SJCRH30 (cell line): ENCODE results near the gene PARP4. TPM values are rescaled to one million over a fixed set of nuclear protein-coding genes. Genes with fewer than 3 reads are reported as not detected.
"Not testable (repeated sequence)": the region's sequence is repeated elsewhere in the genome, so short reads cannot be mapped to it uniquely, and the experiment has no call there.

Source experiments
- DNase-seq, 2 experiments: peaks; one replicate each; pipeline ENCODE4 v3.0.0-alpha.2; 2015 to 2020
- H3K27ac ChIP-seq: fragments of 250-450 bp; sonication (Bioruptor Pico); 2 replicates; pipeline ENCODE4 v1.5.1; 2020; ENCODE audit warnings: mild to moderate bottlenecking, moderate library complexity
- H3K27me3 ChIP-seq: fragments of 250-450 bp; sonication (Bioruptor Pico); 2 replicates; pipeline ENCODE4 v1.5.1; 2020; ENCODE audit warnings: mild to moderate bottlenecking, moderate library complexity
- H3K36me3 ChIP-seq: fragments of 250-450 bp; sonication (Bioruptor Pico); 2 replicates; pipeline ENCODE4 v1.5.1; 2020; ENCODE audit warnings: mild to moderate bottlenecking, moderate library complexity
- H3K4me1 ChIP-seq: fragments of 250-450 bp; sonication (Bioruptor Pico); 2 replicates; pipeline ENCODE4 v1.5.1; 2020; ENCODE audit warnings: mild to moderate bottlenecking, moderate library complexity
- H3K4me3 ChIP-seq: fragments of 250-450 bp; sonication (Bioruptor Pico); 2 replicates; pipeline ENCODE4 v1.5.1; 2020; ENCODE audit warnings: mild to moderate bottlenecking, moderate library complexity
- H3K9me3 ChIP-seq: fragments of 250-450 bp; sonication (Bioruptor Pico); replicated peaks from 2 replicates; pipeline ENCODE4 v1.5.1; 2020; ENCODE audit warnings: mild to moderate bottlenecking, moderate library complexity
- total RNA-seq: library from RNA; depleted of rRNA; stranded (reverse); fragments of >200 nt; shearing (Covaris generic); gene quantifications from 2 replicates; pipeline ENCODE4 v1.2.3, GENCODE V29; 2014; rRNA removed

The PARP4 gene
- total RNA-seq, result 49.9 and 54.0 TPM in 2 replicates

DNA sequence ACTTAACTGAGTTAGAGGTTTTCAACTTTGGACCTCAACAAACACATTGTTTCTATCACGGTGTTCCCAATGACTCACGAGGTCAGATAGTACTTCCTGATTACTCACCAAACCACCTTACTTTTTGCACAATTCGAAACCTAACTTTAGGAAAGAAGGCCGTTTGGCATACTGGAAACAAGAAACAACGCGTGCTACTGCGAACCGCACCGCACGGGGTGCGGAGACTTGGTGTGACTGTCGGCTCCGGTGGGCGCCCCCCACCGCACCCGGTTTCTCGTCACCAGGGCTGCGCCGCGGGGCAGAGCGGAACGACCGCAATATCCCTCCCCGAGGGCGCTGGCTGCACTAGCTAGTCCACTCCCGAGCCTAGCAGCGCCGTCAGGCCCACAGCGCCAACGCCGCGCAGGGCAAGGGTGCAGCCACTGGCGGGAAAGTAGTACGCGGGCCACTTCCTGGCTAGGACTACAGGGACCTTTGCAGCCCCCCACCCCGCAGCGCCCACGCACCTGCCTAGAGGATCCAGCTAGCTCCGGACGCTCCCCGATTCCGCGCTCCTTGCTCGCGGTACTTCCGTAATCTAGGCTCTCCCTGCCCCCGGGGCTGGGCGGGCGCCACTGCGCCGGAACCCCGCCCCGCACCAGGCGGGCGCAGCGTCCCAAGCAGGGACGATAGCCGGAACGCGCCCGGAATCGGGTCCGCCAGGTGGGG is at the start of gene PARP4:
Gene PARP4, minus strand, starts transcription at position 582 of the 711 bp plus-strand sequence. CDS start 9,002 bp downstream, outside the sequence.
- Histone ChIP-seq H3K36me3 (no peaks in the 10 kb centered on the region; the same call in 1 of the 2 replicates), H3K27me3 (no peaks in the 10 kb centered on the region), H3K9me3 (no peaks in the 10 kb centered on the region), H3K4me1 (peaks cover 4% of the 10 kb centered on the region), H3K27ac (peak within 1 kb of the TSS; percentile 76), H3K4me3 (peak within 1 kb of the TSS; percentile 78)
- peak; percentile 84 to 89 for DNase-seq

DNA sequence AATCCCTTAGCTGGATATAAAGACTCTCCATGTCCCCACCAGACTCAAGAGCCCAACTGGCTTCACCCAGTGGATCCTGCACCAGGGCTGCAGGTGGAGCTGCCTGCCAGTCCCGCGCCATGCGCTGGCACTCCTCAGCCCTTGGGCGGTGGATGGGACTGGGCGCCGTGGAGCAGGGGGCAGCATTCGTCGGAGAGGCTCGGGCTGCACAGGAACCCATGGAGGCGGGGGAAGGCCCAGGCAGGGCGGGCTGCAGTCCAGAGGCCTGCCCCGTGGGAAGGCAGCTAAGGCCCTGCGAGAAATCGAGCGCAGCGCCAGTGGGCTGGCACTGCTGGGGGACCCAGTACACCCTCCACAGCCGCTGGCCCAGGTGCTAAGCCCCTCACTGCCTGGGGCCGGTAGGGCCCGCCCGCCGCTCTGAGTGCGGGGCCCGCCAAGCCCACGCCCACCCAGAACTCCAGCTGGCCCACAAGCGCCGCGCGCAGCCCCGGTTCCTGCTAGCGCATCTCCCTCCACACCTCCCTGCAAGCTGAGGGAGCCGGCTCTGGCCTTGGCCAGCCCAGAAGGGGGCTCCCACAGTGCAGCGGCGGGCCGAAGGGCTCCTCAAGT is 48.1 kb upstream of the PARP4 start:
- H3K36me3 ChIP-seq, H3K9me3 ChIP-seq, H3K27ac ChIP-seq, H3K4me1 ChIP-seq, H3K27me3 ChIP-seq, DNase-seq, H3K4me3 ChIP-seq: not testable (repeated sequence)

DNA sequence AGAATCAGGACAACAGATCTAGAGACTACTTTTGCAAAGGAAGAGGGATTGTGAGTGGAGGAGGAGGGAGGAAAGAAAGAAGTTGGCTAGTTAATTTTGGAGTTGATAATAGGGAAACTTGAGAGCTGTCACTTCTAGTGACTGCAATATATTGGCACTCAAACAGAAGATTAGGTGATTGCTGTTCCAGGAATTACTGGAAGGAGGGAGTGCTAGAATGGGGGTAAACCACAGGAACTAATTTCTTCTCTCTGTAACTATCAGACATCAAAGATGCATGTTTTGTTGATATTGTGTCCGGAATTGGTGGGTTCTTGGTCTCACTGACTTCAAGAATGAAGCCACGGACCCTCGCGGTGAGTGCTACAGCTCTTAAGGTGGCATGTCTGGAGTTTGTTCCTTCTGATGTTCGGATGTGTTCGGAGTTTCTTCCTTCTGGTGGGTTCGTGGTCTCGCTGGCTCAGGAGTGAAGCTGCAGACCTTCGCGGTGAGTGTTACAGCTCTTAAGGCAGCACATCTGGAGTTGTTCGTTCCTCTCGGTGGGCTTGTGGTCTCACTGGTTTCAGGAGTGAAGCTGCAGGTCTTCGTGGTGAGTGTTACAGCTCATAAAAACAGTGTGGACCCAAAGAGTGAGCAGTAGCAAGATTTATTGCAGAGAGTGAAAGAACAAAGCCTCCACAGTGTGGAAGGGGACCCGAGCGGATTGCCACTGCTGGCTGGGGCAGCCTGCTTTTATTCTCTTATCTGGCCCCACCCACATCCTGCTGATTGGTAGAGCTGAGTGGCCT is 47.0 kb upstream of the PARP4 start:
- H3K4me1 ChIP-seq, DNase-seq, H3K27me3 ChIP-seq, H3K4me3 ChIP-seq, H3K9me3 ChIP-seq, H3K36me3 ChIP-seq, H3K27ac ChIP-seq: not testable (repeated sequence)

DNA sequence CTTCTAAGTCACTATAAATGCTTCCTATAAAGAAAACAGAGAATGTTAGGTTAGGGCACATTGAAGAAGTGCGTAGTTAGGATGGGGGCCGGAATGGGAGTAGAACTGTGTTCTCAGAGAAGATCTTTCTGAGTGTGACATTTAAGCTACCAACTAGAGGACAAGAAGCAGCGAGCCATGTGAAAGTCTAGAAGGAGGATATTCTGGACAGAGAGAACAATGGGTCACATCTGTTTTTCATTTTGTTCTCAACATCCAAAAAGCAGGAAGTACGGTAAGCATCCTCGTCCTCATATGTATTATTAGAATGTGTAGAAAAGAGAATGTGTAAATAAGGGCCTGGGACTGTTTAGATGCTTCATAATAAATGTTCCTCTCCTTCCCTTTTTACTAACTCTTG is 44.5 kb upstream of the PARP4 start:
- Histone ChIP-seq H3K4me3 (no peak overlapping the region), H3K27me3 (no peaks in the 10 kb centered on the region), H3K36me3 (no peaks in the 10 kb centered on the region), H3K9me3 (peaks cover 2% of the 10 kb centered on the region; the same call in 1 of the 2 replicates), H3K27ac (no peak overlapping the region), H3K4me1 (no peaks in the 10 kb centered on the region)
- no peak for DNase-seq

DNA sequence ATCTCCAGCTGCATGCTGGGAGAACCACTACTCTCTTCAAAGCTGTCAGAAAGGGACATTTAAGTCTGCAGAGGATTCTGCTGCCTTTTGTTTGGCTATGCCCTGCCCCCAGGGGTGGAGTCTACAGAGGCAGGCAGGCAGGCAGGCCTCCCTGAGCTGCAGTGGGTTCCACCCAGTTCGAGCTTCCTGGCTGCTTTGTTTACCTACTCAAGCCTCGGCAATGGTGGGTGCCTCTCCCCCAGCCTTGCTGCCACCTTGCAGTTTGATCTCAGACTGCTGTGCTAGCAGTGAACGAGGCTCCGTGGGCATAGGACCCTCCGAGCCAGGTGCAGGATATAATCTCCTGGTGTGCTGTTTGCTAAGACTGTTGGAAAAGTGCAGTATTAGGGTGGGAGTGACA is 41.3 kb upstream of the PARP4 start:
- H3K4me1 ChIP-seq, DNase-seq, H3K27ac ChIP-seq, H3K4me3 ChIP-seq, H3K27me3 ChIP-seq, H3K36me3 ChIP-seq, H3K9me3 ChIP-seq: not testable (repeated sequence)

DNA sequence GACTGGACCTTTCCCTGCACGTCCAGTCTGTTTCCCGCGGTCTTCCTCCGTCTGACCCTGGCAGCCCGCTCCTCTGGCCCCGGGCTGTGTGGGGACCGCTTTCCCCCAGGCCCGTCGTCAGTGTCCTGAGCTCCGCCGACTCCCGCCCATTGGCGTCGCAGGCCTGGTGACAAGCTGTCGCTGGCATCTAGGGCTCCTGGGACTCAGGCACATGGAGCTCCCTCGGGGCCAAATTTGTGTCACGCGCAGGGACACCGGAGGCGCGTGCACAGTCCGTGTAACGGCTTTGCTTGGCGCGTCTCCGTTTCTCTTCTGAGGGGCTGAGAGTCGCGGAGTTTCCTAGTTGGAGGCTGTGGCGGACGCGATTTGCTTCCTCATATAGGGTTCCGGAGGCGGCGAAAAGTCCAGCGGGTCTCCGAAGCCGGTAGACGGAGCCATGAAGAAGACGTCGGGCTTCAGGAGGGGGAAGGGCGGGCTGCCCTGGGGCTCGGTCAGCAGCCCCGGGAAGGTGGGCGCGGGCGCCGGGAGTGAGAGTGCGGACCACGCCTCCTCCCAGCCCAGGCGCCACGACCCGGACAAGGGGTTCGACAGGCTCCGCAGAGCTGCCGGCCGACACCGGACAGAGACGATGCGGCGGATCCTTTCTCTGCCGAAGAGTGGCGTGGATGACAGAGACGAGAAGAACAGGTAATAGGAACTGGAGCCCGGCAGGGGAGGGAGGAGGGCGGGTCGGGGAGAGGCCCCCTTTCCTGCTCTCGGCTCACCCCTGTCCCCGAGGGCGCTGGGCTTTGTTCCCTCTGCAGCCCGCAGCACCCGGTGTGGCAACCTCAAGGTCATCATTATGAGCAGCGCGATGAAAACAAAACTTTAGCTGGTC is 29.1 kb upstream of the PARP4 start:
- not testable (repeated sequence) for H3K27me3 ChIP-seq, H3K4me1 ChIP-seq, H3K27ac ChIP-seq, DNase-seq, H3K36me3 ChIP-seq, H3K9me3 ChIP-seq
- peak overlapping the region; percentile 43 for H3K4me3 ChIP-seq

DNA sequence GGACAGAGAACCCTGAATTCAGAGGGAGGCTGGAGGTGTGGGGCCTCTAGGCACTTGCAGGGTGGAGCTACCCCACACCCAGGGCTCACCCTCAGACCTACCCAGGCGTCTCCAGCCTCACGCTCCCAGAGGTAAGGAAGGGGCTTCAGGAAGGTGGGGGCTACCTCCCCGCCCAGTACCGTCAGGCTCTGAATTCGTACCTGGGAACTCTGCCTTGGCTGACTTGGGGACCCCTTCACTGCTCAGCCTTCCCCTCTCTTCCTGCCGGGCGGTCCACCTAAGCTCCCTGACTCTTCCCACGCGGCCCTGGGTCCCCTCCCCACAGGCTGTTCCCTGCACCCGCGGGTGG is 28.5 kb upstream of the PARP4 start:
- Histone ChIP-seq H3K4me3 (no peak overlapping the region), H3K27ac (no peak overlapping the region), H3K9me3 (peaks cover 6% of the 10 kb centered on the region; the same call in 1 of the 2 replicates), H3K4me1 (no peaks in the 10 kb centered on the region), H3K36me3 (no peaks in the 10 kb centered on the region), H3K27me3 (no peaks in the 10 kb centered on the region)
- no peak for DNase-seq

DNA sequence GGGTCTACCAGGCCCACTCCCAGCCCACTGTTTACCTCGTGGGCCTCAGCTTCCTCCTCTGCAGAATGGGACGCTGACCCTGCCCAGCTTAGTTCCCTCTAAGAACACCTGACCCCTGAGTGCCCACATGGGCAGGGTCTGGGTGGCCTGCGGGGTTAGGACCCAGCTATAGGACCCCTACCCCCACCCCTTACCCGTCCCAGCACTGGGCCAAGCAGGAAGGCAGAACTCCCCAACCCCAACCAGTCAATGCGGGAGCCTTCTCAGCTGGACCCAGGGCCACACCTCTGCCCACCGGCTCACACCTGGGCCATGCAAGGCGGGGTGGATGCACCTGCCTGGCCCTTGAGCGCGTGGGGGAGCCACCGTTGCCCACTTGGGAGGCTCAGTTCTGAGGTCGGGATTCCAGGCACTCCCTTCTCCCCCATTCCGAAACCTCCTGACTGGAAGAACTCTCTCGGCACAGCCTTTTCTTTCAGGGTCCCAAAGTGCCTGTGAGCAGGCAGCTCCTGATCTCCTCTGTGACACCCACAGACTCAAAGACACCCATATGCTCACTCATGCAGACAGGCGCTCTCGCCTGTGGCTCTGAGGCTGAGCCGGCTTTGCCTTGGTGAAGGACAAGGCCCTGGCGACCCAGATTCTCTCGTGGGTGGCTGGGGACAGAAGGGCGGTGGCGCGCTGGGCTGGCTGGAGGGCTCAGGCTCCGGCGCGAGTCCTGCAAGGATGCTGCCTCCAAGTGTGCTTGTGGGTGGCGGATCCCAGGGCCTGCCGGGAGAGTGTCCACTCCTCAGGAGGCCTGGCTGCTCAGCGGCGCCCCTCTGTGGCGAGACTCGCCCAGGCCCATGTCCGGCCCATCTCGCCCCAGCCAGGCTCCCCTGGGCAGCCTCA is 27.9 kb upstream of the PARP4 start:
- Histone ChIP-seq H3K4me3 (no peak overlapping the region), H3K36me3 (no peaks in the 10 kb centered on the region), H3K27me3 (no peaks in the 10 kb centered on the region), H3K27ac (no peak overlapping the region), H3K9me3 (peaks cover 6% of the 10 kb centered on the region; the same call in 1 of the 2 replicates), H3K4me1 (no peaks in the 10 kb centered on the region)
- no peak for DNase-seq

DNA sequence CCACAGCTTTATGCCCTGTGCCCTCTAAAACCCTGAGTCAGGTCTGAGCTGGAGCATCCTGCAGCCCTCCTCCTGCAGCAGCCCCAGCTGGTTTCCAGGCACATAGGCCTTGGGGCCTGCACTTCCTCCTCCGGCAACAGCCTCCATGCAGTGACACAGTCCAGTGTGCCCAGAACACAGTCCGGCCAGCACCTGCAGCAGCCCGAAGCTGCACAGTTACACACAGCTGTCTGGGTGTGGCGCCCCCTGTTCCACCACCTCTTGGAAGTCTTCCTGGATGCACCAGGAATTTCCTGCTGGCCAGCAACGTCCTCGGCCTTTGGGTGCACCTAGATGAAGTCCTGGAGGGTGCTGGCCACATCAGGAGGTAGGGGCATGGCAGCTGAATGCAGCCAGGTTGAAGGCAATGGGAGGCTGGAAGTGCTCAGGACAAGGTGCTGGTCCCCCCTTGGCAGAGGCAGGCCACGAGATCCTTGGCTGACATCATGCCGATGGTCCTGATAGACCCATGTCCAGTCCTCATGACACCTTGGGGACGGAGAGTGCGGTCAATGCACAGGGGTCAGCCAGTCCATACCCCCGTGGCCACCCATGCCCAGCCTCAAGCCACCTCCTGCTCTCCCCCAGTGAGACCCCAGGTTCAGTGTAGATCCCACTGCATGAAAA is 27.1 kb upstream of the PARP4 start:
- Histone ChIP-seq H3K27ac (no peak overlapping the region), H3K9me3 (peaks cover 6% of the 10 kb centered on the region; the same call in 1 of the 2 replicates), H3K36me3 (no peaks in the 10 kb centered on the region), H3K4me3 (no peak overlapping the region), H3K27me3 (no peaks in the 10 kb centered on the region), H3K4me1 (no peaks in the 10 kb centered on the region)
- DNase-seq, result no peak

DNA sequence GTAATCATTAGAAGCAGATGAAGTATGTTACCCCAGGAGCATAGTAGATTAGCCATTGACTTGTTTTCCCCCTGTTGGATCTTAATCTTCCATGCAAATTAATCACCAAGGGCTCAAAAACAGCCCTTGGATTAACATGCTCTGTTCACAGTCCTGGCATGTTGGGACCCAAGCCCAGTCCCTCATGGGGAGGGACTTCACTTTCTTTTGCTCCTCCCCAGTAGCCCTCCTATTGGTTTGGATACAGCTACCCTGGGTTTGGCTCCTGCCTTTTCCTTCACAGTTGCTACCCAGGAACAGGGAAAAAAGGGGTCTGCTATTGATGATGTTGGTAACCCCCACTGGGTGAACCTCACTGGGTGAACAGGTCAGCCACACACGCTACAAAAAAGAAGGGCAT is 16.9 kb upstream of the PARP4 start:
- Histone ChIP-seq H3K4me1 (no peaks in the 10 kb centered on the region), H3K27me3 (no peaks in the 10 kb centered on the region), H3K9me3 (no peaks in the 10 kb centered on the region), H3K4me3 (no peak overlapping the region), H3K36me3 (no peaks in the 10 kb centered on the region), H3K27ac (no peak overlapping the region)
- DNase-seq, result no peak

DNA sequence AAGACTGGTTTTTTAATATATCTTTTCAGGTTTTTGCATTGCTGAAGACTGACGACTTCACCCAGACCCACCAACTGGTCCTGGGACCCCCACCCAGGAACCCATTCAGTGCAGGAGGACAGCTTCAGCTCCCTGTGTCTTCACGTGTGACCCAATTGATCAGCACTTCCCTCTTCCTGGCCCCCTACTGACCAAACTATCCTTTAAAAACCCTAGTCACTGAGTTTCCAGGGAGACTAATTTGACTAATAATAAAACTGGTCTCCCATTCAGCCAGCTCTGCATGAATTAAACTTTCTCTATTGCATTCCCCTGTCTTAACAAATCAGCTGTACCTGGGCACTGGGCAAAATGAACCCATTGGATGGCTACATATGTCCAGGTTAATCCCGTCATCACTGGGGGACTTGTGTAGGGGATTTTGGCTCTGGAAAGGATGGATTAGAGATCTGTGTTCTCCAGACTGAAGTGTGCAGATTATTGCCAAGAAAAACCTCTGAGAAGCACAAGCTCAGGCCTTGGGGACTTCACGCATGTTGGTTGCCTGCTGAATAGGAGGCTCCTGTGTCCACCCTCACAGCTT is 16.3 kb upstream of the PARP4 start:
- Histone ChIP-seq H3K36me3 (no peaks in the 10 kb centered on the region), H3K4me3 (no peak overlapping the region), H3K9me3 (no peaks in the 10 kb centered on the region), H3K4me1 (0 out of 2 replicates have a peak, but pooled peaks cover under 1% of the 10 kb centered on the region), H3K27ac (no peak overlapping the region), H3K27me3 (no peaks in the 10 kb centered on the region)
- no peak for DNase-seq

DNA sequence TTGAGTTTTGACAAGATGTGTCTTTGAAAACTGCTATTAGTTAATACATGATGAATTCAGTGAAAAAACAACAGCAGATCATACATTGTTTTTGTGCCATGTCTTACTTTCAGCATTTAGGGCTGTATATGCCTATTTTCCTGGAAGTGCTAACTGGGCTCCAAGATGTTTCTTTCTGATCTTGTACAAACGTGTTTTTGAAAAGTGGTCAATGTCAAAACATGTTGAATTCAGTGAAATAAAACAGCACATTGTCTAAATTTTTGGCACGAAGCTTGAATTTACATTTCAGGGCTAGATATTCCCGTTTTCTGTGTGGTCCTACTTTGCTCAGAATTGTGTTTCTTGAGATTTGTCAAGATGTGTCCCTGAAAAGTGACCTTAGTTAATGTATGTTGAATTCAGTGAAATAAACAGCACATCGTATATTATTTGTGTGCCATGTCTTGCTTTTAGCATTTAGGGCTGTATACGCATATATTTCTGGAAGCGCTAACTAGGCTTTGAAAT is 14.7 kb upstream of the PARP4 start:
- no peaks in the 10 kb centered on the region for H3K27me3 ChIP-seq
- H3K9me3 ChIP-seq, result no peaks in the 10 kb centered on the region
- H3K36me3 ChIP-seq, result no peaks in the 10 kb centered on the region
- H3K27ac ChIP-seq, result no peak overlapping the region
- H3K4me3 ChIP-seq, result no peak overlapping the region
- no peak for DNase-seq
- 0 out of 2 replicates have a peak, but pooled peaks cover 2% of the 10 kb centered on the region for H3K4me1 ChIP-seq

DNA sequence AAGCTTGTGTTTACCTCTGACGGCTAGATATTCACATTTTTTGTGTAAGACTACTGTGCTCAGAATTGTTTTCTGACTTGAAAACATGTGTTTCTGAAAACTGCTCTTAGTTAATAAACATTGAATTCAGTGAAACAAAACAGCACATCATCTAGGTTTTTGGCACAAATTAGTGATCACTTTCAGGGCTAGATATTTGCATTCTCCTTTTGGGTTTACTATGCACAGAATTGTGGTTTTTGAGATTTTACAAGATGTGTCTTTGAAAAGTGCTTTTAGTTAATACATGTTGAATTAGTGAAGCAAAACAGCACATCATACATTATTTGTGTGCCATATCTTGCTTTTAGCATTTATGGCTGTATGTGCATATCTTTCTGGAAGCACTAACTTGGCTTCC is 8.2 kb upstream of the PARP4 start:
- no peak for DNase-seq
- no peak overlapping the region for H3K27ac ChIP-seq

More for the DNA sequence above, 8.2 kb upstream of the PARP4 start:
- no peaks in the 10 kb centered on the region for H3K27me3 ChIP-seq
- no peak overlapping the region for H3K4me3 ChIP-seq
- 0 out of 2 replicates have a peak, but pooled peaks cover 2% of the 10 kb centered on the region for H3K4me1 ChIP-seq
- H3K9me3 ChIP-seq, result no peaks in the 10 kb centered on the region
- no peaks in the 10 kb centered on the region for H3K36me3 ChIP-seq
